HEK293T (cell line): ENCODE measurements around the gene RAP1GDS1.

ENCODE experiments used
- CTCF ChIA-PET: fragments of 350-600 bp; formaldehyde crosslinking; extraction: SDS; loops from one replicate; lab custom pipeline; 2021; ENCODE audit warnings: antibody characterized with exemption, inconsistent platforms; lab: Yijun Ruan, JAX
- POLR2A ChIA-PET: fragments of 350-600 bp; formaldehyde crosslinking; extraction: SDS; loops from one replicate; lab custom pipeline; 2020; ENCODE audit warnings: antibody characterized with exemption, inconsistent platforms; lab: Yijun Ruan, JAX
- DNase-seq: peaks from one replicate; pipeline ENCODE4 v3.0.0; 2012; ENCODE audit warnings: mixed read lengths; ENCODE audit errors: extremely low spot score
- ARNT ChIP-seq: fragments of 450-650 bp; IDR thresholded peaks from 2 replicates; pipeline ENCODE4 v1.6.1; 2017; ENCODE audit warnings: mild to moderate bottlenecking
- BHLHE40 ChIP-seq: fragments of 450-650 bp; IDR thresholded peaks from 2 replicates; pipeline ENCODE4 v1.6.1; 2016; ENCODE audit warnings: mild to moderate bottlenecking, moderate library complexity, borderline replicate concordance
- CTBP1 ChIP-seq: fragments of 450-650 bp; IDR thresholded peaks from 2 replicates; pipeline ENCODE4 v1.6.1; 2016; ENCODE audit warnings: borderline replicate concordance
- ELF4 ChIP-seq: fragments of 450-650 bp; IDR thresholded peaks from 2 replicates; pipeline ENCODE4 v1.6.1; 2017; ENCODE audit warnings: antibody characterized with exemption
- FOXA1 ChIP-seq: fragments of 450-650 bp; IDR thresholded peaks from 2 replicates; pipeline ENCODE4 v1.6.1; 2016; ENCODE audit warnings: mild to moderate bottlenecking
- FOXK2 ChIP-seq: fragments of 450-650 bp; IDR thresholded peaks from 2 replicates; pipeline ENCODE4 v1.6.1; 2016; ENCODE audit warnings: mild to moderate bottlenecking
- FOXM1 ChIP-seq: fragments of 450-650 bp; IDR thresholded peaks from 2 replicates; pipeline ENCODE4 v1.6.1; 2017; ENCODE audit warnings: mild to moderate bottlenecking, borderline replicate concordance
- HDGF ChIP-seq: fragments of 450-650 bp; IDR thresholded peaks from 2 replicates; pipeline ENCODE4 v1.6.1; 2017; ENCODE audit warnings: antibody characterized with exemption, borderline replicate concordance
- L3MBTL2 ChIP-seq: fragments of 450-650 bp; conservative IDR thresholded peaks from 2 replicates; pipeline ENCODE4 v1.6.1; 2016; ENCODE audit warnings: mild to moderate bottlenecking
- LEF1 ChIP-seq: fragments of 450-650 bp; IDR thresholded peaks from 2 replicates; pipeline ENCODE4 v1.6.1; 2017; ENCODE audit warnings: mild to moderate bottlenecking, borderline replicate concordance
- NFRKB ChIP-seq: fragments of 450-650 bp; IDR thresholded peaks from 2 replicates; pipeline ENCODE4 v1.6.1; 2016; ENCODE audit warnings: mild to moderate bottlenecking, moderate library complexity
- SUZ12 ChIP-seq: fragments of 450-650 bp; IDR thresholded peaks from 2 replicates; pipeline ENCODE4 v1.6.1; 2016; ENCODE audit warnings: mild to moderate bottlenecking
- ZNF384 ChIP-seq: fragments of 450-650 bp; IDR thresholded peaks from 2 replicates; pipeline ENCODE4 v1.6.1; 2016
- TF ChIP-seq, protein P1 (sequence below): fragments of 450-650 bp; IDR thresholded peaks from 2 replicates; pipeline ENCODE4 v1.6.1; 2016

The RAP1GDS1 gene

DNA sequence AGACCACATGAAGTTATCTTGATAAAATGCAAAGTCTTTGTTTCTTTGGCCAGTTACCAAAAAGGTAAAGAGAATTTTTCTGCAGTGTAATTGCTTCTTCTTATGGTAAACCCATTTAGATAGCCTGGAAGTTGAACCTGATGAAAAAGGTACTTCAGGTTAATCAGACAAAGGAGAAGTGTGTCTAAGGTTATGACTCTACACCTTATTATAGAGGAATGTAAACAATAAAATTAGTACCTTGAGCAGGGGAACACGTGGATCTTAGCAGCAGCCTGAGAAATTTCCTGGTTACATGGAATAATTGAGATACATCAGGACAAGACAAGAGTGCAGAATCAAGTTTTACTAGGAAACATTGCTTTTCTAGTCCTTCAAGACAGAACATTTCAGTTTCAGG is 70.8 kb downstream of the RAP1GDS1 start:
- ChIA-PET POLR2A (no interaction called here), CTCF (no interaction called here)
- TF ChIP-seq FOXA1: no peak
- TF ChIP-seq FOXK2: no peak
- no peak for TF ChIP-seq ELF4
- DNase-seq: no peak

DNA sequence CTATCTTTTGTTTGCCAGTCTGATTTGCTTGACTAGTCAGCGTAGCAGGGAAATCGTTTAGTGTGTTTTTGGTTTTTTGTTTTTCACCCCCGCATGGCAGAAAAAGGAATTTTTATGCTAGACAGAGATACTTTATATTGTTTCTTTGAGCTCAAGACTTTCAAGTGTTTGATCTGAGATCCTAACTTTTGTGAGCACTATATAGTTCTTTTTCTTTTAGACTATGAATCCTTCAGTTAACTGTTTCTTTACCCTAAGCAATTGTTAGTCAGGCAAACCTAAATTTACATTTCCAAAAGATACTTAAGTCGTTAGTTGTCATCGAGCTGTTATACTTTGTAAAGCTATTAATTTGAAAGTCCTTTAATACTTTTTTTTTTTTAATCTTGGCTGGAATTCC is 73.3 kb downstream of the RAP1GDS1 start:
- no peak for TF ChIP-seq SUZ12
- ChIA-PET CTCF (no interaction called here), POLR2A (no interaction called here)
- no peak for DNase-seq

DNA sequence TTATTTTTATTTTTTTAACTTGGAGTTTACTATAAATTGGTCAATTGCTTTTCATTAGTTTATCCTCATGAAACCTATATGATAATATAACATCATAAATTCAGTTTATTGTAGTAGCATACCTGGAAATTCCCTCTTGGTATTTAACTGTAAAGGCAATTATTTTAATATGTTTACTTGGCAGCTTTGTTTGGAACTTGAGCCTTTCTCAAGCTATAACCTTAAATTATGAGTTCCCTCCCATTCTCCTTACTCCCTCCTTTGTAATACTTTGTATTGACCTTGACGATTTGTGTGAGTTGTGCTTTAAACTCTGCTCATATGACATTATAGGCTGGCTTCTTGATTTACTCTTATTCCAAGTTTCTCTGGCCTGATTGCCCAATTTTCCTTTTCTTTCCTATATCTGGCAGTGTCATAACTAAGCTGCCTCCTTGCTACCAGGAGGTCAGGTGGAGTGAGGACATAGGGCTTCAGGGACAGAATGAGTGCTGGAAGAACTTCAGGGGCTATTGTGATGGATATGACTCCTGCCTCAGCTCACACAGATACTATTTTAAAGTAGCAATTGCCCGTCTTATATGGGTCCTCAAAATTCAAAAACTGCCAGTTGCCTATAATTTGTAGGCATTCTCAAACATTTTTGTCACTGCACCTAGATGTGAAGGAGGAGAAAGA is 77.7 kb downstream of the RAP1GDS1 start:
- no peak for DNase-seq
- ChIA-PET POLR2A (no interaction called here), CTCF (no interaction called here)
- TF ChIP-seq SUZ12 (no peak), HDGF (no peak), LEF1 (no peak), ZNF384 (peak; percentile 36; the same call in 1 of the 2 replicates), BHLHE40 (no peak), ELF4 (no peak), FOXM1 (no peak), CTBP1 (peak; percentile 53)
- TF ChIP-seq, protein P1, sequence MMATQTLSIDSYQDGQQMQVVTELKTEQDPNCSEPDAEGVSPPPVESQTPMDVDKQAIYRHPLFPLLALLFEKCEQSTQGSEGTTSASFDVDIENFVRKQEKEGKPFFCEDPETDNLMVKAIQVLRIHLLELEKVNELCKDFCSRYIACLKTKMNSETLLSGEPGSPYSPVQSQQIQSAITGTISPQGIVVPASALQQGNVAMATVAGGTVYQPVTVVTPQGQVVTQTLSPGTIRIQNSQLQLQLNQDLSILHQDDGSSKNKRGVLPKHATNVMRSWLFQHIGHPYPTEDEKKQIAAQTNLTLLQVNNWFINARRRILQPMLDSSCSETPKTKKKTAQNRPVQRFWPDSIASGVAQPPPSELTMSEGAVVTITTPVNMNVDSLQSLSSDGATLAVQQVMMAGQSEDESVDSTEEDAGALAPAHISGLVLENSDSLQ: peak; percentile 75

DNA sequence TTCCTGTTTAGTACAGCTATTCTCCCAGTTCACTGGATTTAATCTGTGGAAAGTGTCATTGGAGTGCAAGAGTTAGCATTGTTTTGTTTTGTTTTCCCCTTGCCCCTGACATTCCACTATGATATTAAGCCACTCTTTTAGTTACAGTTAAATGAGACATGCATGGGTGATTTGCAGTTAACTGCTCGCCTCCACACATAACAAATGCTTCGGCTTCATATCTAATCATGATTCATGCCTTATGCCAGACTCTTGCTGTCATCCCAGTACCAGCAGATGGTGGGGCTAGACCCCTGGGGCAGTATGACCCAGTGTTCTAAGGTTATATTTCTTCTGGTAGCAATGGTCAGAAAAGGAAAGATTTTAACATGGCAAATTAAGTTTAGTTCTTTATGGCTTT is 80.1 kb downstream of the RAP1GDS1 start:
- TF ChIP-seq BHLHE40 (no peak), FOXK2 (no peak), CTBP1 (0 out of 2 replicates have a peak, but pooled peaks have one; percentile 14), SUZ12 (no peak), LEF1 (no peak), NFRKB (no peak)
- TF ChIP-seq, protein P1: peak; percentile 89
- ChIA-PET POLR2A (no interaction called here), CTCF (no interaction called here)
- DNase-seq: peak; percentile 26

DNA sequence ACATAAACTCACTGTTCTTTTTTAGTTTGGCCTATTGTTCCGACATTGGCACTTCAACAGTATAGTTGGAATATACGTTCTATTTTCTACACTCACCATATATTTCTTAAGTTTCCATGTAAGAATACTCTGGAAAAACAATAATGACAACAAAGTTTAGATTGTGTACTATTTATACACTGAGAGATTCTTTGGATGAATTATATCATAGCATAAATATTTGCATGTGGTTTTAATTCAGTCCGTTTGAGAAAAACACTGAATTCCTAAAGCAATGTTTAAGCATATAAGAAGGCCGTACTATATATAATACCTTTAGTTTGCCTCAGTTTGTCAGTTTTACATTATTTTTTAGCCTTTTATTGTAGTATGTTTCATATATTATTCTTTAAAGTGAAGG is 82.4 kb downstream of the RAP1GDS1 start:
- TF ChIP-seq SUZ12 (no peak), FOXM1 (no peak), LEF1 (no peak)
- no peak for DNase-seq
- ChIA-PET POLR2A (no interaction called here), CTCF (no interaction called here)

DNA sequence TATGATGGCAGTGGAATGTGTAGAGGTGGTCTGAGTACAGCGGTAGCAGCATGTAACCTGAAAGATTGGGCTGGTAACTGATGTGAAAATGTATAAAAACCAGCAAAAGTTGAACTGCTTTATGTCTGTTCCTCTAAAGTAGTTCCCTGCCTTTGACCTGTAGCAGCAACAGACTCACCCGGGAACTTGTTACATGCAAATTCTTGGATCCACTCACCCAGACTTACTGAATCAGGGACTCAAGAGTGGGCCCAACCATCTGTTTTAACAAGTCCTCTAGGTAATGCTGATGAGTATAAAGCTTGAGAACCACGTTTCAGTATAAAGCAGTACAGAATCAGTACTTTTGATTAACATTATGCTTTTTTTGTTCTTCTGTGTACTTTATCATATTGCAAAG is 84.7 kb downstream of the RAP1GDS1 start:
- peak; percentile 6 for DNase-seq
- ChIA-PET CTCF (no interaction called here), POLR2A (no interaction called here)
- TF ChIP-seq HDGF (no peak), ARNT (no peak), ELF4 (no peak), L3MBTL2 (no peak), BHLHE40 (no peak), SUZ12 (no peak), NFRKB (no peak), ZNF384 (no peak)
- TF ChIP-seq, protein P1: no peak

DNA sequence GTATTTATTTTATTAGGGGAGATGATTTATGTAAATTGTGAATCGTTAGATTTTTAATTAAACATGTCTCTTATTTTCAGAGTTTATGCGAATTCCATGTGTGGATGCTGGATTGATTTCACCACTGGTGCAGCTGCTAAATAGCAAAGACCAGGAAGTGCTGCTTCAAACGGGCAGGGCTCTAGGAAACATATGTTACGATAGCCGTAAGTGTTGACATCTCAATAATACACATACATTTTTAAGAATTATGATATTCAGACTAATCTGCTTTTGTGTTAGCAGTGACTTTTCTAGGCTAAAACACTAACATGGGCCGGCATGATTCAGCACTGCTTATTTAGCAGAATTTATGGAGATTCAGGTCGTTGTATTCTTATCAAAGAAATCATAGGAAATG is 91.2 kb downstream of the RAP1GDS1 start:
- CTCF ChIA-PET: no interaction called here
- no peak for DNase-seq
- TF ChIP-seq, protein P1: no peak
- TF ChIP-seq HDGF: no peak
- no peak for TF ChIP-seq NFRKB
- TF ChIP-seq FOXK2: no peak
- TF ChIP-seq CTBP1: no peak
- TF ChIP-seq FOXM1: no peak
- POLR2A ChIA-PET: no interaction called here
